Measurements from ENCODE around the gene COL8A1. TPM values are rescaled to one million over a fixed set of nuclear protein-coding genes. Genes with fewer than 3 reads are reported as not detected.
"Not testable (repeated sequence)": the region's sequence is repeated elsewhere in the genome, so short reads cannot be mapped to it uniquely, and the experiment has no call there.

COL8A1 gene
- total RNA-seq, 2 donors from 2014 or later, result 0.10 TPM; not detected in 1

DNA sequence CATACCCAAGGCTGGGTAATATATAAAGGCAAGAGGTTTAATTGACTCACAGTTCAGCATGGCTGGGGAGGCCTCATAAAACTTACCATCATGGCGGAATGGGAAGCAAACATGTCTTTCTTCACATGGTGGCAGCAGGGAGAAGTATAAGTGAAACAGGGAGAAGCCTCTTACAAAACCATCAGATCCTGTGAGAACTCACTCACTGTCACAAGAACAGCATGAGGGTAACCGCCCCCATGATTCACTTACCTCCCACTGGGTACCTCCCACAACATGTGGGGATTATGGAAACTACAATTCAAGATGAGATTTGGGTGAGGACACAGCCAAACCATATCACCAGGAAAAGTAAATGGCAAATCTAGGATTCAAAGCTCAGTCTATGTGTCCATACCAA, 102.0 kb downstream of the COL8A1 start:
- ATAC-seq (replicated peaks in 1 of 2); H3K4me1 Mint-ChIP-seq (ENCODE audit: low read depth); H3K4me3 Mint-ChIP-seq; DNase-seq; H3K27me3 Mint-ChIP-seq (ENCODE audit: low read depth); H3K27ac Mint-ChIP-seq; H3K36me3 Mint-ChIP-seq (ENCODE audit: insufficient read depth in 2 of 2); H3K9me3 Mint-ChIP-seq: not testable (repeated sequence)

DNA sequence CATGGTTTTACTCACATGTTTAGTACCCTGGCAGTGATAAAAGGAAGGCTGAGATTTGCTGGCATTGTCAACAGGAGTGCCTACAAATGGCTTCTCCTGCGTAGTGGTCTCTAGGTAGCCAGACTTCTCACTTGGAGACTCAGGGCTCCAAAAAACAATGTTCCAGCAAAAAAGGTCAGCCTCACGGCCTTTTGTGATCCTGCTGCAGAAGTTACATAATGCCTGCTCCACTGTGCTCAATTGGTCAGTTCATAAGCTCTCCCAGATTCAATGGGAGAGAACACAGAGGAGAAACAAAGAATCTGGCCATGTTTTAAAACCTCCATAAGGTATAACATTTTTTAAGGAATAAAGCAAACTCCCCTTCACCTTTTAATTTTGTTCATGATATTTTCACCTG, 103.2 kb downstream of the COL8A1 start:
- H3K27ac Mint-ChIP-seq, result no peak overlapping the region
- DNase-seq (no peak), ATAC-seq (replicated peaks in 1 of 2) (no peak)
- H3K36me3 Mint-ChIP-seq (ENCODE audit: insufficient read depth in 2 of 2), result peaks cover 0 to 2% of the 10 kb centered on the region in 2 donors
- H3K9me3 Mint-ChIP-seq, result no peaks in the 10 kb centered on the region
- peaks cover 8% of the 10 kb centered on the region for H3K27me3 Mint-ChIP-seq (ENCODE audit: low read depth)
- no peaks in the 10 kb centered on the region for H3K4me1 Mint-ChIP-seq (ENCODE audit: low read depth)
- no peak overlapping the region for H3K4me3 Mint-ChIP-seq

DNA sequence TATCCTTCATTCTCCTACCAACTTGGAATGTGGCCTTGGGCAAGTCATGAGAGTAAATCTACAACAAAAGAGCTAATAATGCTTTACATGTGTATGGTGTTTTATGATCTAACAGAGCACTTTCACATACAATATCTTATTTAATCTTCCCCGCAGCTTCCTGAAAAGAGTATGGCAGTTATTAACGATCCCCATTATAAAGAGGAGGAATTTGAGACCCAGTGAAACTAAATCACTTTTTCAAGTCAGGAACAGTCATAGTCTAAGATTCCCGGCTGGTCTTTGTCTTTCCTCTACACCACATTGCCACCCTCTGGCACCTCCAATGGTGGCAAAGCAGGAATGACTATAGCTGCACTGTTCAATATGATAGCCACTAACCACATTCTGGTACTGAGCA, 109.5 kb downstream of the COL8A1 start:
- ATAC-seq (replicated peaks in 1 of 2) (no peak), DNase-seq (no peak)
- Mint-ChIP-seq H3K4me1 (ENCODE audit: low read depth) (no peaks in the 10 kb centered on the region), H3K27ac (no peak overlapping the region), H3K36me3 (ENCODE audit: insufficient read depth in 2 of 2) (no peaks in the 10 kb centered on the region), H3K4me3 (no peak overlapping the region), H3K9me3 (no peaks in the 10 kb centered on the region), H3K27me3 (ENCODE audit: low read depth) (peaks cover 6% of the 10 kb centered on the region)

DNA sequence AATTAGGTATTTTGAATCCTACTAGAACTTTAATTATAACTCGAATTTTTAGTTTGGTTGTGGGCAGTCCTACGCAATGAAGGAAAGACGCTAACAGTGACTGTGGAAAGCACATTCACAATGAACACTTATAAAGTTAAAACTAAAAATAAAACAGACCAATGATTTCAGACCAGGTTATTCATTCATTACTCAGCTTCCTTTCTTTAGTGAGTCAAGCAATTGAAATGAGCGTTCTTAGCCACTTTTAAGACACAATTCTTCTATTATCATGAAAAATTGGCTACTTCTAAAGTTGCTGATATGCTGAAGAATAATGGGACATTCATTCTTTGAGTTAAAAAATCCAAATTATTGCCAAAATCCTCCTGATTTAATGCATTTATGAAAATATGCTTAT, 113.3 kb downstream of the COL8A1 start:
- no peak for ATAC-seq (replicated peaks in 1 of 2)
- Mint-ChIP-seq H3K4me1 (ENCODE audit: low read depth) (no peaks in the 10 kb centered on the region), H3K4me3 (no peak overlapping the region), H3K27me3 (ENCODE audit: low read depth) (peaks cover 6% of the 10 kb centered on the region), H3K27ac (no peak overlapping the region), H3K36me3 (ENCODE audit: insufficient read depth in 2 of 2) (no peaks in the 10 kb centered on the region), H3K9me3 (no peaks in the 10 kb centered on the region)
- no peak for DNase-seq

DNA sequence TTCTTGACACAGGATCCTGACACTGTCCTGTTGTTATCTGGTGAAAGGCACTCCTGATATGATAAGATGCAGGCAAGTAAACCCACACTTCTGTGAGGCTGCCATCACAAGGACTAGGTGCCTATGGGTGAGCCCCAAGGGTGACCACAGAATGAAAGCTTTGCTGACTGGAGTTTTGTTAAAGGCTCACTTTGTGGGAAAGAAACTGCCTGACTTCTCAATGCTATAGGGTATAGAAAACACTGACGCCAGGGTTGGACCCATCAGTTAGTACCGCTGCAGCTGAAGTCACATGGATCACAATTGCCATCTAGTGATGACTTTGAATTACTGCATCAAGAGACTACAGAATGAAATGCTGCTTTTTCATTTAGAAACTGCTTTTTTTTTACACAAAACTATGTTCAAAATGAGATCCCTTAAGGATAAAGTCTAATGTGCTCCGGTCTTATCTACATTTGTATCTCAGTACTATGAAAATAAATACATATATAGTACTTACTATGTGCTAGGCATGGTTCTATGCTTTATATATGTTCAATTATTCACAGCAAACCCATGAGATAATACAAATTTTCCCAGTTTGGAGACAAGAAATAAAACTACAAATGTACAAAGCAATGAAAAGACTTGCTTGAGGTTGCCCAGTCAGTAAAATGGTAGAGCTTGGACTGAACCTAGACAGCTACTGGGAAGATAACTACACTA, 115.0 kb downstream of the COL8A1 start:
- ATAC-seq (replicated peaks in 1 of 2) (peak; percentile 77 to 84), DNase-seq (peak; percentile 12 to 16)
- Mint-ChIP-seq H3K27me3 (ENCODE audit: low read depth) (no peaks in the 10 kb centered on the region), H3K9me3 (no peaks in the 10 kb centered on the region), H3K27ac (no peak overlapping the region), H3K4me1 (ENCODE audit: low read depth) (no peaks in the 10 kb centered on the region), H3K36me3 (ENCODE audit: insufficient read depth in 2 of 2) (no peaks in the 10 kb centered on the region), H3K4me3 (no peak overlapping the region)

DNA sequence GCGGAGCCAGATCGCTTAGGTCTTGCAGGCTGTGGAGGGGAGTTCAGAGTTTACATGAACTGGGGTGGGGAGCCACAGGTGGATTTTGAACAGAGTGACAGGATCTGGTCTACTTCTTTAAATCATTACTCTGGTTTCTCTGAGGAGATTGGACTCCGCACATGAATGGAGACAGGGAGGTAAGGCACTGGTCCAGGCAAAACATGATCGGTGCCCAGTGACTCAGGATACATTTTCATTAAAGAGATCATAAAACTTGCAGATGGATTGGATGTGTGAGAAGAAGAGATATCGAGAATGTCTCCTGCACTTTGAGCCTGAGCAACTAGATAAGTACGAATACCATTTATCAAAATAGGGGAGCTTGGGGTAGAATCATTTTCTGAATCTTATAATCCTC, 117.4 kb downstream of the COL8A1 start:
- H3K36me3 Mint-ChIP-seq (ENCODE audit: insufficient read depth in 2 of 2), result no peaks in the 10 kb centered on the region
- H3K4me3 Mint-ChIP-seq, result no peak overlapping the region
- H3K9me3 Mint-ChIP-seq, result no peaks in the 10 kb centered on the region
- no peak overlapping the region for H3K27ac Mint-ChIP-seq
- H3K27me3 Mint-ChIP-seq (ENCODE audit: low read depth), result peaks cover 7% of the 10 kb centered on the region
- DNase-seq, result no peak
- no peak for ATAC-seq (replicated peaks in 1 of 2)
- H3K4me1 Mint-ChIP-seq (ENCODE audit: low read depth), result no peaks in the 10 kb centered on the region

DNA sequence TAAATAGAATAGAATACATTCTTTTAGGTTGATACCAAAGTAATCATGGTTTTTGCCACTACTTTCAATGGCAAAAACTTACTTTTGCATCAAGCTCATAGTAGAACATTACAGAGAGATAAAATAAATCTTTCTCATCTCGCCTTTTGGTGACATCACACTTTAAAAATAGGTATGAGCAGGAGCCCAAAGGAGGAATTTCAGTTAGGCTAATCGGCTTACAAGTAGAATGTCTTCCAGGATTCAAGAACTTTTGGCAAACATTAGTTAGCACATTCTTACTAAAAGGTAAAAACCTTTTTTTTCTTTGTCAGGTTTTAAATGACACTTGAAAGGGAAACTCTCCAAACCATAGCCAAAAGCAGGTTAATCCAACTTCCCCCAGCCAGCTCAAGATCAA, 119.6 kb downstream of the COL8A1 start:
- H3K36me3 Mint-ChIP-seq (ENCODE audit: insufficient read depth in 2 of 2), result no peaks in the 10 kb centered on the region
- no peak for DNase-seq
- no peak overlapping the region for H3K27ac Mint-ChIP-seq
- H3K27me3 Mint-ChIP-seq (ENCODE audit: low read depth), result peaks cover 14% of the 10 kb centered on the region
- ATAC-seq (replicated peaks in 1 of 2), result no peak
- no peak overlapping the region for H3K4me3 Mint-ChIP-seq
- no peaks in the 10 kb centered on the region for H3K4me1 Mint-ChIP-seq (ENCODE audit: low read depth)
- H3K9me3 Mint-ChIP-seq, result no peaks in the 10 kb centered on the region

DNA sequence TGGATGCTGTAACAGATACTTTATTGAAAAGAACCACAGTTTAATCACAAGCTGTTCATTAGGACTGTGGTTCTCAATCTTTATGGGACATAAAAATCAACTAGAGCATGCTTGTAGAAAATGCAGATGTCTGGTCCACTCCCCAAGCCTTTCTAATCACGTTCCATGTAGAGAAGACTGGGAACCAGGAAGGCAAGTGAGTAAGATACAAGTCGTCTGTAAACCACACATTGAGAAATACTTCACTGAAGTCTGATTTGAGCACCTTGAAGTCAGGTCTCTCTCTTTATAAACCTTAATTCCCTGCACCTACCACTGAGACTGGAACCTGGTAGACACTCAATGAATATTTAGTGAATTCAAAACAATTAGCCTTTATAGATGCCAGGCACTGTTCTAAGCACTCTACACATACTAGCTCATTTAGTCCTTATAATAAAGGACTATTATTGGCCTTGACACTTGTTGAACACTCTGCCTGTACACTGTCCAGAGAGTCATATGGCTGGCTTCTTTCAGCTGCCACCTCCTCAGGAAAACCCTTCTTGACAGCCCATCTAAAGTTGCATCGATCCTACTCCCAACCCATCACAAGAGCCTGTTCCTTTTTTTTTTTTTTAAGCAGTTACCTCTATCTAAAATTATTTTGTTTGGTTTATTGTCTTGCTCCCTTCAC, 120.2 kb downstream of the COL8A1 start:
- Mint-ChIP-seq H3K9me3 (no peaks in the 10 kb centered on the region), H3K27ac (no peak overlapping the region), H3K4me3 (no peak overlapping the region), H3K27me3 (ENCODE audit: low read depth) (peaks cover 14% of the 10 kb centered on the region), H3K36me3 (ENCODE audit: insufficient read depth in 2 of 2) (no peaks in the 10 kb centered on the region), H3K4me1 (ENCODE audit: low read depth) (no peaks in the 10 kb centered on the region)
- DNase-seq (no peak), ATAC-seq (replicated peaks in 1 of 2) (no peak)

DNA sequence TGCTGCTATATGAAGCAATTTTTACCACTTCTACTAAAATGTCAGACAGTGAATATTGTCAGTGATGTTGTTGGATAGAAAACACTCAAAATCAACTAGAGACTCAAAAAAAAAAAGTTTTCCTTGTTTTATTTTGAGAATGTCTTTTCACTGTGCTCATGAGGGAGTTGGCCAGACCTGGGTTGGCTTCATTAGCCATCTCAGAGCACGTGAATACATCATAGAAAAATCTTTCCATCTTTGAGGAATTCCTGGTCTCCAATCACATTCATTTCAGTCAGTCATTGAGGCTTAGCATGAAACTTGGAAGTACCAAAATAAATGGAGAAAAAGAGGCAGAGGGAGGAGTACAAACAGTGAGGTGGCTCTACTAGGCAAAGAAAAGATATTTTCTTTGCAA, 121.6 kb downstream of the COL8A1 start:
- Mint-ChIP-seq H3K4me3 (no peak overlapping the region), H3K27ac (no peak overlapping the region), H3K4me1 (ENCODE audit: low read depth) (no peaks in the 10 kb centered on the region), H3K36me3 (ENCODE audit: insufficient read depth in 2 of 2) (no peaks in the 10 kb centered on the region), H3K9me3 (no peaks in the 10 kb centered on the region), H3K27me3 (ENCODE audit: low read depth) (peaks cover 14% of the 10 kb centered on the region)
- ATAC-seq (replicated peaks in 1 of 2), result no peak
- no peak for DNase-seq

DNA sequence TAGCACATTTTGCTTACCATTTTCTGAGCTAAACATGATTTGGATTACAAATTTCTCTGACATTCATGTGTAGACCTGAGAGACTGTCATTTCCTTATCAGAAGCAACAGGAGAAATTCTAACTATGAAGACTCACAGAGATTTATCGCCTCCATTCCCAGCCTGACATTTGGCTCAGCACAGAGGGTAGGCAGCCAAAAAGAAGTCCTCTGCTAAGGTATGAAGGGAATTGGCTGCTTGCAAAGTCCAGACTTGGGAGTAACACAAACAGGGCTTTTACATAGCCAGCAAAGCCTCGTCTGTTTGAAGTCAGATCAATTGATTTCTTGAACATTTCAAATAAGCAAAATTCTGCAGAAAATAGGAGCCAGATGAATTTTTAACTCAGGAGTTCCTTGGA, 122.2 kb downstream of the COL8A1 start:
- ATAC-seq (replicated peaks in 1 of 2) (no peak), DNase-seq (no peak)
- H3K36me3 Mint-ChIP-seq (ENCODE audit: insufficient read depth in 2 of 2), result no peaks in the 10 kb centered on the region
- no peaks in the 10 kb centered on the region for H3K4me1 Mint-ChIP-seq (ENCODE audit: low read depth)
- H3K9me3 Mint-ChIP-seq, result no peaks in the 10 kb centered on the region
- H3K27me3 Mint-ChIP-seq (ENCODE audit: low read depth), result peaks cover 14% of the 10 kb centered on the region
- no peak overlapping the region for H3K27ac Mint-ChIP-seq
- no peak overlapping the region for H3K4me3 Mint-ChIP-seq

DNA sequence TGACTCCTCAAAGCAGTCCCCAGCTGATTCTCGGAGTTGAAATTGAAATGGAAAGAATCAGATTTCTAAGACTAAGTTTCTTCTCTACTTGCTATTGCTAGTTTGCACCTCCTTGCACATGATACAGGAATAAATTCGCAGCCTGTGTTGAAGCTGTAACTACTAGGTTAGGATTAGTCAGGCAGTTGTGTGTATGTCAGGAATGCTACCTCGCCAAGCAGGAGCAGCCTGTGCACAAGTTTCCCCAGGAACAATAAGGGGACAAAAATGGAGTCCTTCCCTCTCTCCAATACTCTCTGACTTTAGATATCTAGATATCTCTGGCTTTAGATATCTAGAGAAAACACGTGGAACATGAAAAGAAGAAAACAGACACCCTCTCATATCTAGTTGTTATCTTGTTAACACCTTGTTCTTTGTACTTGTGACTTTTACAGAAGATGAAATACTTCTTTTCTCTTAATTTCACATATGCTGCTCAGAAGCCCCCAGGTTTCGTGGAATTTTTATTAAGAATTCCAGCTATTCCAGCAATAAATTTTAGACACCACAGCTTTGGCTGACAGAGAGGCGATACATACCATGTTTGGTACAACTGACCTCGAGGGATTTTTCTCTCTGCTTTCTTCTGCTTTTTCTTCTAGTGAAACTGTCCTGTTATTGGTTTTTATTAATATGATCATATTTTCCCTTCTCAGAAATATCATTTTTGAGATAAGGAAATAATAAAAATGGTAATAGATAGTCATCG, 123.2 kb downstream of the COL8A1 start:
- H3K27ac Mint-ChIP-seq, result no peak overlapping the region
- peaks cover 14% of the 10 kb centered on the region for H3K27me3 Mint-ChIP-seq (ENCODE audit: low read depth)
- no peak for DNase-seq
- no peak for ATAC-seq (replicated peaks in 1 of 2)
- no peaks in the 10 kb centered on the region for H3K9me3 Mint-ChIP-seq
- no peaks in the 10 kb centered on the region for H3K4me1 Mint-ChIP-seq (ENCODE audit: low read depth)
- no peak overlapping the region for H3K4me3 Mint-ChIP-seq
- no peaks in the 10 kb centered on the region for H3K36me3 Mint-ChIP-seq (ENCODE audit: insufficient read depth in 2 of 2)

DNA sequence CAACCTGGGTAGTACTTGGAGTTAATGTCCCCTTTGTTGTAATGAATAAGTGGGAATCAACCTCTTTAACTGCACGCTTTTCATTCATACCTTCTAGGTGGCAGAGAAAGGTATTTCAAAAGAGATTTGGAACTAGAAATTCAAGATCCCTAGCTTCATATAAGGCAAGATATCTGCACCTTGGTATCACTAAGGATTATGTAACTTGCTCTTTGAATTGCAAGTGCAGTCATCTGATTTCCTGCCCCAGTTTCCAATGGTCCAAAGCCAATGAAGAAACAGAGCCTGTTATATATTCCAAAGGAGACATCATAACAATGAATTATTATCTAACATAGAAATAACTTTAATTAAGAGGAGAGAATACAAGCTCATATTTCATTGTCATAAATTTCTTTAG, 124.5 kb downstream of the COL8A1 start:
- no peak overlapping the region for H3K4me3 Mint-ChIP-seq

DNA sequence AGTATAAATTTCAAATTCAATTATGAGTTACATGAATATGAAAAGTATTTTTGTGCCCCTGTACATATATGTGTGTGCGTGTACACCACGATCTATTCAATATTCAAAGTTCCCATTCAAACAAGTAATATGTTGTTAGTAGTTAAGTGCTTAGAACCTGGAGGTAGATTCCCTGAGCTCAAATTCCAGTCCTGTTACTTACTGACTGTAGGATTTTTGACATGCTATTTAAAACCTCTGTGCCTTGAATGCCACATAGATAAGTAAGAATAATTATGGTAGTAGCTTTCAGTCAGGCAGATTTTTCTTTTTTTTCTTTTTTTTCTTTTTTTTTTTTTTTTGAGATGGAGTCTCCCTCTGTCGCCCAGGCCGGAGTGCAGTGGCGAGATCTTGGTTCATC, 126.0 kb downstream of the COL8A1 start:
- Mint-ChIP-seq H3K9me3 (no peaks in the 10 kb centered on the region), H3K4me3 (no peak overlapping the region), H3K4me1 (ENCODE audit: low read depth) (no peaks in the 10 kb centered on the region), H3K27ac (no peak overlapping the region), H3K27me3 (ENCODE audit: low read depth) (peaks cover 9% of the 10 kb centered on the region), H3K36me3 (ENCODE audit: insufficient read depth in 2 of 2) (no peaks in the 10 kb centered on the region)
- DNase-seq, result no peak
- ATAC-seq (replicated peaks in 1 of 2), result no peak

More for the DNA sequence above, 124.5 kb downstream of the COL8A1 start:
- Mint-ChIP-seq H3K36me3 (ENCODE audit: insufficient read depth in 2 of 2) (no peaks in the 10 kb centered on the region), H3K4me1 (ENCODE audit: low read depth) (no peaks in the 10 kb centered on the region), H3K27me3 (ENCODE audit: low read depth) (peaks cover 14% of the 10 kb centered on the region), H3K27ac (no peak overlapping the region), H3K9me3 (no peaks in the 10 kb centered on the region)
- DNase-seq, result no peak
- no peak for ATAC-seq (replicated peaks in 1 of 2)

Measured in activated T-cell treated with anti-CD3 and anti-CD28 coated beads, Interleukin-2, amount 50 U/mL, for 72 hours (primary cell).